Posterior cingulate gyrus (tissue), 11 donors: Measurements from ENCODE around the gene SPRR2D.
"Not testable (repeated sequence)": the region's sequence is repeated elsewhere in the genome, so short reads cannot be mapped to it uniquely, and the experiment has no call there.

Experiments used
- DNase-seq, 10 donors: peaks; one replicate each; pipeline versions ENCODE4 v3.0.0 to v3.0.0-alpha.2; 2020 to 2021; ENCODE audit warnings: mixed read lengths in 3 of 10
- intact Hi-C: fragments of 100-400 bp; cut with DNase I; formaldehyde crosslinking; loops from one replicate; pipeline ENCODE4 v1.15.1; 2023

Gene SPRR2D

GRCh38 chr1:153040950-153041631 lies at the start of gene SPRR2D:
Gene SPRR2D, minus strand, starts transcription at chr1:153041120. Its CDS starts 774 bp downstream, at chr1:153040346.
- DNase-seq, result no peak
- intact Hi-C loops, result no loop called here

- no peak for DNase-seq
- intact Hi-C loops, result no loop called here
These were observed 46.7 kb upstream of the SPRR2D start for GRCh38 chr1:153087652-153088051.

- intact Hi-C loops, result no loop called here
- DNase-seq, result no peak
These were observed 40.8 kb upstream of the SPRR2D start for GRCh38 chr1:153081736-153082135.

GRCh38 chr1:153072806-153073726 lies 32.1 kb upstream of the SPRR2D start:
- DNase-seq, result no peak
- intact Hi-C loops, result no loop called here

- intact Hi-C loops, result no loop called here
- DNase-seq, result no peak
These were observed 30.6 kb upstream of the SPRR2D start, which contains the start of gene SPRR2B for GRCh38 chr1:153071511-153071910. Gene SPRR2B, minus strand, starts transcription at chr1:153071611. Its CDS starts 772 bp downstream, at chr1:153070839.

GRCh38 chr1:153070243-153070642 lies 29.3 kb upstream of the SPRR2D start:
- intact Hi-C loops, result no loop called here
- DNase-seq, result no peak

- intact Hi-C loops, result no loop called here
- DNase-seq, result peak in 2 of 10 donors; percentile 9 to 39
These were observed 18.2 kb upstream of the SPRR2D start for GRCh38 chr1:153058826-153059784.

- no peak for DNase-seq
- intact Hi-C loops, result no loop called here
These were observed 17.2 kb upstream of the SPRR2D start for GRCh38 chr1:153058154-153058553.

GRCh38 chr1:153057375-153057774 lies 16.5 kb upstream of the SPRR2D start, which contains the start of gene SPRR2A:
Gene SPRR2A, minus strand, starts transcription at chr1:153057512. Its CDS starts 777 bp downstream, at chr1:153056735.
- intact Hi-C loops, result no loop called here
- no peak for DNase-seq

GRCh38 chr1:153056111-153056510 lies 15.2 kb upstream of the SPRR2D start:
- DNase-seq, intact Hi-C loops: not testable (repeated sequence)

- intact Hi-C loops, result no loop called here
- DNase-seq, result peak in 1 of 10 donors; percentile 59
These were observed 8.3 kb upstream of the SPRR2D start for GRCh38 chr1:153049211-153049610.

- intact Hi-C loops, result no loop called here
- no peak for DNase-seq
These were observed 5.7 kb downstream of the SPRR2D start for GRCh38 chr1:153035211-153035610.

- DNase-seq, result peak in 5 of 10 donors; percentile 8 to 73 (median 39)
- intact Hi-C loops, result no loop called here
These were observed 8.1 kb downstream of the SPRR2D start for GRCh38 chr1:153032677-153033308.

- intact Hi-C loops, result no loop called here
- DNase-seq, result no peak
These were observed 8.8 kb downstream of the SPRR2D start for GRCh38 chr1:153032073-153032472.

GRCh38 chr1:153030895-153031294 lies 10.0 kb downstream of the SPRR2D start, which contains the start of gene SPRR1B:
Gene SPRR1B, plus strand, starts transcription at chr1:153031203. Its CDS starts 1,143 bp downstream, at chr1:153032346.
- no peak for DNase-seq
- intact Hi-C loops, result no loop called here

GRCh38 chr1:153028766-153029165 lies 12.2 kb downstream of the SPRR2D start:
- no peak for DNase-seq
- intact Hi-C loops, result no loop called here

GRCh38 chr1:153025797-153026196 lies 15.1 kb downstream of the SPRR2D start:
- no peak for DNase-seq
- intact Hi-C loops, result no loop called here

GRCh38 chr1:153024413-153024812 lies 16.5 kb downstream of the SPRR2D start:
- no peak for DNase-seq
- intact Hi-C loops, result no loop called here

GRCh38 chr1:153023109-153023508 lies 17.8 kb downstream of the SPRR2D start:
- DNase-seq, result no peak

GRCh38 chr1:153022340-153022739 lies 18.6 kb downstream of the SPRR2D start:
- intact Hi-C loops, result not testable (repeated sequence)

More at GRCh38 chr1:153023109-153023508, 17.8 kb downstream of the SPRR2D start:
- intact Hi-C loops, result no loop called here

More at GRCh38 chr1:153022340-153022739, 18.6 kb downstream of the SPRR2D start:
- not testable (repeated sequence) for DNase-seq
